HS-5 (cell line): ENCODE results near the gene EFNA2.
"Not testable (repeated sequence)": the region's sequence is repeated elsewhere in the genome, so short reads cannot be mapped to it uniquely, and the experiment has no call there.

Experiments
- DNase-seq: peaks from one replicate; pipeline ENCODE4 v3.0.0-alpha.2; 2012; ENCODE audit warnings: low read depth

The EFNA2 gene

GRCh38 chr19:1285737-1286360 lies at the start of gene EFNA2:
Gene EFNA2 (plus strand): TSS chr19:1285873. CDS start chr19:1286169, 296 bp downstream.
- DNase-seq: no peak

- no peak for DNase-seq
These were observed 49.1 kb upstream of the EFNA2 start for GRCh38 chr19:1236576-1236975.

- DNase-seq: no peak
These were observed 48.5 kb upstream of the EFNA2 start for GRCh38 chr19:1237027-1237659.

- no peak for DNase-seq
These were observed 47.8 kb upstream of the EFNA2 start, which contains the start of gene CBARP for GRCh38 chr19:1237754-1238368. Gene CBARP (minus strand): TSS chr19:1238005. CDS start chr19:1236100, 1,905 bp downstream.

- DNase-seq: no peak
These were observed 47.0 kb upstream of the EFNA2 start for GRCh38 chr19:1238369-1239303.

- no peak for DNase-seq
These were observed 46.3 kb upstream of the EFNA2 start for GRCh38 chr19:1239420-1239795.

GRCh38 chr19:1239796-1240737 lies 45.6 kb upstream of the EFNA2 start:
- DNase-seq: no peak

- DNase-seq: no peak
These were observed 44.7 kb upstream of the EFNA2 start for GRCh38 chr19:1240925-1241324.

GRCh38 chr19:1241417-1242095 lies 44.1 kb upstream of the EFNA2 start, which contains the start of gene ATP5F1D:
Gene ATP5F1D (plus strand): TSS chr19:1241751. CDS start chr19:1241851, 100 bp downstream.
- peak; percentile 75 for DNase-seq

GRCh38 chr19:1243768-1244692 lies 41.6 kb upstream of the EFNA2 start:
- DNase-seq: no peak

GRCh38 chr19:1244693-1245451 lies 40.8 kb upstream of the EFNA2 start:
- no peak for DNase-seq

- DNase-seq: no peak
These were observed 40.0 kb upstream of the EFNA2 start for GRCh38 chr19:1245494-1246264.

GRCh38 chr19:1246265-1247087 lies 39.2 kb upstream of the EFNA2 start:
- DNase-seq: not testable (repeated sequence)

- no peak for DNase-seq
These were observed 37.9 kb upstream of the EFNA2 start for GRCh38 chr19:1247748-1248138.

GRCh38 chr19:1248139-1248785 lies 37.4 kb upstream of the EFNA2 start, which contains the start of gene MIDN:
Gene MIDN (plus strand): TSS chr19:1248583. CDS start chr19:1250297, 1,714 bp downstream.
- DNase-seq: no peak

GRCh38 chr19:1248786-1249297 lies 36.8 kb upstream of the EFNA2 start:
- no peak for DNase-seq
